ENCODE measurements around the gene EEFSEC. TPM values are rescaled to one million over a fixed set of nuclear protein-coding genes. Genes with fewer than 3 reads are reported as not detected.
A peak's percentile ranks its signal among the peaks of the same experiment; 100 is the strongest.

EEFSEC gene
- total RNA-seq, 1 donor = 5.1 TPM

DNA sequence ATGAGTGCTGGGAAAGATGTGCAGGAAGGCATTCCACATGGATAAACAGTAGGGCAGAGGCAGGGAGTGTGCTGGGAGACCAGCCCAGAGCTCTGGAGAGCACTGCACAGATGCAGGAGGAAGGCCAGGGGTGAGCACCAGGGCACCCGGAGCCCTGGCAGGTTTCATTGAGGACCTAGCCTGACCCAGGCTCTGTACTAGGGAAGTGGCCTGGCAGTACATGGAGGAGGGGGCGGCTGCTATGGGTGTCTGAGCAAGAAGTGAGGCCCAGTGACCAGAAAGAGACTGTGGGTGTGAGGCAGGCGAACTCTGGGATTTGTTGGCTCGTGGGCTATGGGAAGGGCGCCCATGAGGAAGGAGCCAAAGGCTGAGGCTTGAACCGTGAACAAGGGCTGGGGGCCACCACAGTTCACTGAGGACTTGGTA is 174.3 kb downstream of the EEFSEC start:
- Histone ChIP-seq H3K27ac (ENCODE audit: low read depth, low read length) (no peak overlapping the region), H2AFZ (ENCODE audit: low read length) (no peak overlapping the region), H3K79me2 (ENCODE audit: insufficient read depth, low read length) (no peaks in the 10 kb centered on the region), H3K27me3 (ENCODE audit: insufficient read depth, low read length) (no peaks in the 10 kb centered on the region), H3K4me1 (ENCODE audit: insufficient read depth, low read length) (no peaks in the 10 kb centered on the region), H3K4me2 (ENCODE audit: insufficient read depth, low read length) (no peak overlapping the region), H3K36me3 (ENCODE audit: insufficient read depth, low read length) (no peaks in the 10 kb centered on the region), H3K4me3 (ENCODE audit: insufficient read depth, low read length) (no peak overlapping the region), H4K20me1 (ENCODE audit: insufficient read depth, low read length) (no peaks in the 10 kb centered on the region), H3K9me3 (ENCODE audit: low read depth, low read length) (no peaks in the 10 kb centered on the region)
- TF ChIP-seq, protein P1, sequence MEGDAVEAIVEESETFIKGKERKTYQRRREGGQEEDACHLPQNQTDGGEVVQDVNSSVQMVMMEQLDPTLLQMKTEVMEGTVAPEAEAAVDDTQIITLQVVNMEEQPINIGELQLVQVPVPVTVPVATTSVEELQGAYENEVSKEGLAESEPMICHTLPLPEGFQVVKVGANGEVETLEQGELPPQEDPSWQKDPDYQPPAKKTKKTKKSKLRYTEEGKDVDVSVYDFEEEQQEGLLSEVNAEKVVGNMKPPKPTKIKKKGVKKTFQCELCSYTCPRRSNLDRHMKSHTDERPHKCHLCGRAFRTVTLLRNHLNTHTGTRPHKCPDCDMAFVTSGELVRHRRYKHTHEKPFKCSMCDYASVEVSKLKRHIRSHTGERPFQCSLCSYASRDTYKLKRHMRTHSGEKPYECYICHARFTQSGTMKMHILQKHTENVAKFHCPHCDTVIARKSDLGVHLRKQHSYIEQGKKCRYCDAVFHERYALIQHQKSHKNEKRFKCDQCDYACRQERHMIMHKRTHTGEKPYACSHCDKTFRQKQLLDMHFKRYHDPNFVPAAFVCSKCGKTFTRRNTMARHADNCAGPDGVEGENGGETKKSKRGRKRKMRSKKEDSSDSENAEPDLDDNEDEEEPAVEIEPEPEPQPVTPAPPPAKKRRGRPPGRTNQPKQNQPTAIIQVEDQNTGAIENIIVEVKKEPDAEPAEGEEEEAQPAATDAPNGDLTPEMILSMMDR (IDR thresholded peaks at IDR 0.05; ENCODE audit: extremely low read depth, low read depth, low read length) = no peak
- DNase-seq (ENCODE audit: insufficient read length, low spot score, missing footprints) = peak; percentile 42

DNA sequence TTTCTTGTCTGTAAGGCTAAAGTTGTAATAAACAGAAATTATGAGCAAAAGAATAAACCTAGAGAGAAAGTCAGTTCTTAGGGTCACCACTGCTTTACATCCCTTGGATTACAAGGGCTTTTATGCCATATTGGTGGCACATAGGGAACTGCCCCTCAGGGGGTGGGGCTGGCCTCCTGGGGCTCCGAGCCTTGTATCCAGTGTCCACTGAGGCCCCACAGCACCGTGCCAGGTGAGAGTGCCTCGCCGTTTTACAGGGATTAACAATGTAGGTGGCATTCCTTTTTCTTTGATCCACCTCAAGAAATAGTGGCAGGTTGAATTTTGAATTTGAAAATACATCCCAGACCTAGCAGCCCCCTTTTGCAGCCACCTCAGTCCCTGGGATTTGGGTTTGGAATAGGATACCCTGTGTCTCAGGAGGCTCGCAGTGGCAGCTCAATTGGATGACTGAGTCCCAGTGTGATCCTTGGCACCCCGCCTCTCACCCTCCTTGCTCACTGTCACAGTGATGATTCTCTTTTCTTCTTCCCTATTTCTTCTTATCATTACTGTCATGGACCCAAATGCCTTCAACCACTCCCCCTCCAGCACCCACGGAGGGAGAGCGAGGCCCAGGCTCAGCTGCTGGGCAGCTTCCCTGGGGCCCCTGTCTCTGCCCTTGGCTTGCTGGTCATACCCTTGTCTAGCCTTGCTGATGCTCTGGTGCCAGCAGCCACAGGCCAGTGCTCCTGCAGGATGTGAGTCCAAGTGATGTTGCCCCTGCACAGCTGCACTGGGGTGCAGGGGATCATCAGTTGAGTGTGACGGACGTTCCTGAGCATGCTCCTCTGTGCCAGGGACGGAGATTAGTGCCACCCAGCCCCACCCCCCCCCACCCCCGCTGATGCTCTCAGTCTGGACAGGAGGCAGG is 175.5 kb downstream of the EEFSEC start:
- DNase-seq (ENCODE audit: insufficient read length, low spot score, missing footprints) = peak; percentile 48
- H2AFZ ChIP-seq (ENCODE audit: low read length) = no peak overlapping the region
- H3K4me2 ChIP-seq (ENCODE audit: insufficient read depth, low read length) = no peak overlapping the region
- no peaks in the 10 kb centered on the region for H3K4me1 ChIP-seq (ENCODE audit: insufficient read depth, low read length)
- H3K27ac ChIP-seq (ENCODE audit: low read depth, low read length) = no peak overlapping the region
- TF ChIP-seq, protein P1 (IDR thresholded peaks at IDR 0.05; ENCODE audit: extremely low read depth, low read depth, low read length) = no peak
- H4K20me1 ChIP-seq (ENCODE audit: insufficient read depth, low read length) = no peaks in the 10 kb centered on the region
- H3K79me2 ChIP-seq (ENCODE audit: insufficient read depth, low read length) = no peaks in the 10 kb centered on the region
- no peaks in the 10 kb centered on the region for H3K36me3 ChIP-seq (ENCODE audit: insufficient read depth, low read length)
- H3K9me3 ChIP-seq (ENCODE audit: low read depth, low read length) = no peaks in the 10 kb centered on the region
- H3K4me3 ChIP-seq (ENCODE audit: insufficient read depth, low read length) = no peak overlapping the region
- no peaks in the 10 kb centered on the region for H3K27me3 ChIP-seq (ENCODE audit: insufficient read depth, low read length)

DNA sequence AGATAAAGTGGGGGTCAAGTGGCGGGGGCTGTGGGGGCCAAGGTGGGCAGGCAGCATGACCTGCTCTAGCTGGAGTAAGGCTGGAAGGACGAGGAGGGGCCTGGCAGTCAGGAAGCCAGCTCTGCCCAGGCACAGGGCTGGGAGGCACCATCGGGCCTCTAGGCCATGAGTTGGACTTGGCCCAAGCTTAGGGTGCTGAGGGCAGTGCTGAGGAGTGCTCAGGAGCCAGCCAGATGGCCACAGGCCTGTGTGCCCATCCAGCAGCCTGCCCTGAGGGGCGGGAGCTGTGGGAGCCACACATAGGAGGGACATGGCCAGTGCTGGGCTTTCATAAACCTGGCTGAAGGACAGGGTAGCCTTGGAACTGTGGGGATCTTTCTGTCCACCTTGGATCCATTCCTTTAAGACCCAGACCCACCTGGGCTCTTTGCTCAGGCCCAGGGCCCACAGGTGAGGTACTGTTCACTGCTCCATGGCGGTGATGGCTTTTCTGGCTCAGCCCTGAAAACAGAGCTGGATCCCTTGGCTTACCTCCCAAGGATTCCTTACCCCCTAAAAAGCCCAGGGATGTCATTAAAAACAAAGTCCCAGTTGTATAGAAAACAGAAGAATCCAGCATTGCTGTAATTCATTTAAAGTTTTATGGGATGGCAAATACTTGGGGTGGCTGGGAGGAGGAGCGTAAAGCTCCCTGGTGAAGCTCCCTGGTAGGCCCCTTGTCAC is 176.4 kb downstream of the EEFSEC start:
- H2AFZ ChIP-seq (ENCODE audit: low read length) = no peak overlapping the region
- H3K27me3 ChIP-seq (ENCODE audit: insufficient read depth, low read length) = no peaks in the 10 kb centered on the region
- H3K4me3 ChIP-seq (ENCODE audit: insufficient read depth, low read length) = no peak overlapping the region
- no peak overlapping the region for H3K27ac ChIP-seq (ENCODE audit: low read depth, low read length)
- no peaks in the 10 kb centered on the region for H3K79me2 ChIP-seq (ENCODE audit: insufficient read depth, low read length)
- H3K36me3 ChIP-seq (ENCODE audit: insufficient read depth, low read length) = no peaks in the 10 kb centered on the region
- no peak overlapping the region for H3K4me2 ChIP-seq (ENCODE audit: insufficient read depth, low read length)
- no peaks in the 10 kb centered on the region for H4K20me1 ChIP-seq (ENCODE audit: insufficient read depth, low read length)
- H3K4me1 ChIP-seq (ENCODE audit: insufficient read depth, low read length) = no peaks in the 10 kb centered on the region
- peak; percentile 55 for DNase-seq (ENCODE audit: insufficient read length, low spot score, missing footprints)
- TF ChIP-seq, protein P1 (IDR thresholded peaks at IDR 0.05; ENCODE audit: extremely low read depth, low read depth, low read length) = no peak
- H3K9me3 ChIP-seq (ENCODE audit: low read depth, low read length) = no peaks in the 10 kb centered on the region
